Activated B cell treated with CpG ODN at 0.5 μM for 24 hours (primary cell): ENCODE results near the gene DHFR2. TPM values are rescaled to one million over a fixed set of nuclear protein-coding genes. Genes with fewer than 3 reads are reported as not detected.
A peak's percentile ranks its signal among the peaks of the same experiment; 100 is the strongest.

Source experiments
- ATAC-seq: fragments of 200-7000 bp; cut with Tn5 transposase; one replicate; pipeline ENCODE4 v1.10.0; 2021; ENCODE audit warnings: low read depth, mild to moderate bottlenecking, moderate library complexity
- CTCF ChIA-PET: fragments of 350-600 bp; sonication (Branson Sonifier 250); formaldehyde crosslinking; loops from one replicate; lab custom pipeline; 2021; ENCODE audit warnings: antibody characterized with exemption; lab: Charles Lee
- POLR2A ChIA-PET: fragments of 350-600 bp; sonication (Branson Sonifier 250); formaldehyde crosslinking; loops from one replicate; lab custom pipeline; 2021; ENCODE audit warnings: antibody characterized with exemption; lab: Charles Lee
- DNase-seq: peaks from one replicate; pipeline ENCODE4 v3.0.0; 2022
- H3K27ac Mint-ChIP-seq: one replicate; pipeline ENCODE4 v1.8.0; 2020; ENCODE audit warnings: mixed read lengths
- H3K27me3 Mint-ChIP-seq: one replicate; pipeline ENCODE4 v1.8.0; 2021; ENCODE audit warnings: mixed read lengths
- H3K36me3 Mint-ChIP-seq: one replicate; pipeline ENCODE4 v1.8.0; 2021; ENCODE audit warnings: low read depth, mixed read lengths
- H3K4me1 Mint-ChIP-seq: one replicate; pipeline ENCODE4 v1.8.0; 2021; ENCODE audit warnings: mixed read lengths
- H3K4me3 Mint-ChIP-seq: one replicate; pipeline ENCODE4 v1.8.0; 2020; ENCODE audit warnings: mild to moderate bottlenecking, mixed read lengths
- H3K9me3 Mint-ChIP-seq: one replicate; pipeline ENCODE4 v1.8.0; 2020; ENCODE audit warnings: mixed read lengths
- intact Hi-C: fragments of 100-400 bp; cut with micrococcal nuclease; formaldehyde crosslinking; loops from one replicate; pipeline ENCODE4 v1.15.1; 2024
- total RNA-seq: library from RNA; stranded (reverse); gene quantifications from 2 replicates; pipeline ENCODE4 v1.2.3, GENCODE V29; 2022
- TF ChIP-seq, protein P1 (sequence below): fragments of 200-600 bp; IDR thresholded peaks from one replicate; pipeline ENCODE4 v1.8.0; 2022; ENCODE audit warnings: antibody characterized with exemption, mild to moderate bottlenecking

The DHFR2 gene
- total RNA-seq, 1 donor from 2014 or later = 4.3 TPM

DNA sequence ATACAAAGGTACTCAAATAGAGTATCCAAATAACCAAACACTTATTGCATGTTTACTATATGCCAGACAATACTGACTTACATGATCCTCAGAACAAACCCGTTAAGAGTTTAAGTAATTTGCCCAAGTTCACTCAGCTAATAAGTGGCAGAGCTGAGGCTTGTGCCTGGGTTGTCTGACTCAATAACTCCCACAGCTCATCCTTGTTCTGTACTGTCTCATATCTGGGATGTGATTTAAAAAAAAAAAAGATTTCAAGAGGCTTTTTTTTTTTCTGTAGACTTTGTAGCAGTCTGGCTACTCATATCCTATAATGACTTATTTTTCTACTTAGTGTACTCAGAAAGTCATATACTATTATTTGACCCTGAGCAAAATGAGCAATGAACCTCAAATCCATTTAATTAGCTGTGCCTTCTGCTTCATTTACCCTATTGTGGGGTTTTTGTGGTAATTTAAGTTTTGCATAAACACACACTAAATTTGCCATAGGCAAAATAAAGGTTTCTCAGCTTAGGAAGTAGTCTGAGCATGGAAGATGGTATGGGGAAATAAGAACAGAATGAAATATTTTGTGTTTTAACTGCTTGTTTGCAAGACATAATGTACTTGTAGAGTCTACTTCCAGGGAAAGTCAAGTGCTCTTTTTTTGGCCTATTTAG is 3.2 kb upstream of the DHFR2 start:
- Mint-ChIP-seq H3K4me3 (no peak overlapping the region), H3K4me1 (peaks cover 56% of the 10 kb centered on the region), H3K27ac (no peak overlapping the region), H3K27me3 (no peaks in the 10 kb centered on the region), H3K9me3 (no peaks in the 10 kb centered on the region), H3K36me3 (peaks cover 44% of the 10 kb centered on the region)
- DNase-seq (no peak), ATAC-seq (no peak)
- intact Hi-C loops = no loop called here
- POLR2A ChIA-PET = interaction anchor here (0.5 kb wide), 1 partner anchor 73 kb away, joined by 4 read pairs; no protein-coding TSS in a partner anchor
- CTCF ChIA-PET = no interaction called here
- TF ChIP-seq, protein P1, sequence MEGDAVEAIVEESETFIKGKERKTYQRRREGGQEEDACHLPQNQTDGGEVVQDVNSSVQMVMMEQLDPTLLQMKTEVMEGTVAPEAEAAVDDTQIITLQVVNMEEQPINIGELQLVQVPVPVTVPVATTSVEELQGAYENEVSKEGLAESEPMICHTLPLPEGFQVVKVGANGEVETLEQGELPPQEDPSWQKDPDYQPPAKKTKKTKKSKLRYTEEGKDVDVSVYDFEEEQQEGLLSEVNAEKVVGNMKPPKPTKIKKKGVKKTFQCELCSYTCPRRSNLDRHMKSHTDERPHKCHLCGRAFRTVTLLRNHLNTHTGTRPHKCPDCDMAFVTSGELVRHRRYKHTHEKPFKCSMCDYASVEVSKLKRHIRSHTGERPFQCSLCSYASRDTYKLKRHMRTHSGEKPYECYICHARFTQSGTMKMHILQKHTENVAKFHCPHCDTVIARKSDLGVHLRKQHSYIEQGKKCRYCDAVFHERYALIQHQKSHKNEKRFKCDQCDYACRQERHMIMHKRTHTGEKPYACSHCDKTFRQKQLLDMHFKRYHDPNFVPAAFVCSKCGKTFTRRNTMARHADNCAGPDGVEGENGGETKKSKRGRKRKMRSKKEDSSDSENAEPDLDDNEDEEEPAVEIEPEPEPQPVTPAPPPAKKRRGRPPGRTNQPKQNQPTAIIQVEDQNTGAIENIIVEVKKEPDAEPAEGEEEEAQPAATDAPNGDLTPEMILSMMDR = no peak

DNA sequence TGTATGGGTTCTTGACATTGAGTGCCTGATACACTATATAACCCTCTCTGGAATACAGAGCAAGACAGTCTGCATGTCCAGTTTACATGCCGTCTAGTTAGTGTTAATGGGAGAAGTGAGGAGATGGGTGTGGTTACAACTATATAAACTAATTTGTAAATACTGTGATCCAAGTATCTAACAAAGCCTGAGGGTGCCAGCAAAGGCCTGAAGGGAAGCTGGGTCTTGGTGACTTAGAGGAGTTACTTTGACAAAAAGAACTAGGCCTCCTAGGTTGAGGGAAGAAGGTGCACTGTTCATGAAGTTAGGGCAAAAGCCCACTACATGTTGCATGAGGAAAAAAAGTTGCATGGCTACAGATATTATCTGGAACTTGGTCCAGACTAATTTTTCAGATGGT is 2.4 kb upstream of the DHFR2 start:
- Mint-ChIP-seq H3K4me3 (no peak overlapping the region), H3K9me3 (no peaks in the 10 kb centered on the region), H3K36me3 (peaks cover 49% of the 10 kb centered on the region), H3K27me3 (no peaks in the 10 kb centered on the region), H3K4me1 (peaks cover 50% of the 10 kb centered on the region), H3K27ac (no peak overlapping the region)
- TF ChIP-seq, protein P1 = no peak
- intact Hi-C loops = no loop called here
- DNase-seq (no peak), ATAC-seq (no peak)
- CTCF ChIA-PET = no interaction called here
- POLR2A ChIA-PET = no interaction called here

DNA sequence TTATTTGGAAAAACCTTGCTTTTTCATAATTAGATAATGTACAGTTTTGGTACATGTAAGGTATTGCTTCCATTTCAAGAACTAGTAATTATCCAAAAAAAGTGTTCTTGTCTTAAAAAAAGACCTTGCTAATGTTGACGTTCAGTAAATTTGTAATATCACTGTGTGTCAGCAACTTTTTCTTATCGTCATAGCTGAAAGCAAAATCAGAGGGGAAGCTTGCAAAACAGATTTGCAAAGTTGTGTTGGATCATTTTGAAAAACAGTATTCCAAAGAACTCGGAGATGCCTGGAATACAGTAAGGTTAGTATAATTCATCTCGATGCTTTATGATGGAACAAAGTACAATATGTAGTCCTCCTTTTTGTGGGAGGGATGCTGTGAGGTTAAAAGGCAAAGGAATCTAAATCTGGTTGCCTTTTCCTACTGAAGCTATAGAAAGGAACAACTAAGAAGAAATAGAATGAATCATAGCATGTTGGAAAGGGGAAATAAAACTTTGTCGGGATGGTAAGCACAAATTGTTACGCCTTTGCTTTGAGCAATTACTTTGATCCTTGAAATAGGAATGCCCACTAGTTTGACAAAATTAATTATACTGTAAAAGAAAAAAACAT is 1.6 kb upstream of the DHFR2 start:
- ChIA-PET CTCF (no interaction called here), POLR2A (no interaction called here)
- Mint-ChIP-seq H3K27me3 (no peaks in the 10 kb centered on the region), H3K9me3 (no peaks in the 10 kb centered on the region), H3K36me3 (peaks cover 49% of the 10 kb centered on the region), H3K4me3 (peak overlapping the region; percentile 98), H3K27ac (peak overlapping the region; percentile 100), H3K4me1 (peaks cover 47% of the 10 kb centered on the region)
- intact Hi-C loops = no loop called here
- ATAC-seq (no peak), DNase-seq (no peak)
- TF ChIP-seq, protein P1 = no peak

DNA sequence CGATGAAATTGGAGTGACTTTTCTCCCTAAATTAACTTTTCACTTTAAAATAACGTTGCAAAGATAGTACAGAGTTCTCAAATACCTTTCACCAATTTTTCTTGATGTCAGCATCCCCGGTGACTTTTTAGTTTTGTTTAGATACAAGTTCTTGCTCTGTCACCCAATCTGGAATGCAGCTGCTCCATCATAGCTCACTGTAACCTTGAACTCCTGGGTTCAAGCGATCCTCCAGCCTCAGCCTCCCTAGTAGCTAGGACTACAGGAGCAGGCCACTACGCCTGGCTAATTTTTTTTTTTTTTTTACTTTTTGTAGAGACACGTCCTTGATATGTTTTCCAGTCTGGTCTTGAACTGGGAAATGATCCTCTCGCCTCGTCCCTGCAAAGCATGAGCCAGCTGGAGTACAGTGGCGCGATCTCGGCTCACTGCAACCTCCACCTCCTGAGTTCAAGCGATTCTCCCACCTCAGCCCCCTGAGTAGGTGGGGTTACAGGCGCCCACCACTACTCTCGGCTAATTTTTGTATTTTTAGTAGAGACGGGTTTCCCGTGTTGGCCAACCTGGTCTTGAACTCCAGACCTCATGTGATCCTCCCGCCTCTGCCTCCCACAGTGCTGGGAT is 892 bp upstream of the DHFR2 start:
- Mint-ChIP-seq H3K4me1 (peaks cover 42% of the 10 kb centered on the region), H3K27me3 (no peaks in the 10 kb centered on the region), H3K36me3 (peaks cover 44% of the 10 kb centered on the region), H3K27ac (peak overlapping the region; percentile 100), H3K4me3 (peak overlapping the region; percentile 98), H3K9me3 (no peaks in the 10 kb centered on the region)
- no peak for ATAC-seq
- intact Hi-C loops = loop anchor here (2.0 kb wide), 1 partner anchor 27 kb away; no protein-coding TSS in a partner anchor
- CTCF ChIA-PET = interaction anchor here (1.8 kb wide), 1 partner anchor 59 kb away, joined by 13 read pairs; no protein-coding TSS in a partner anchor
- POLR2A ChIA-PET = interaction anchor here (1.1 to 2.0 kb wide), 3 partner anchors 13 to 84 kb away, joined by 5 to 16 read pairs (median 5); partner anchors contain the start of gene ARL13B
- TF ChIP-seq, protein P1 = no peak
- DNase-seq = no peak

DNA sequence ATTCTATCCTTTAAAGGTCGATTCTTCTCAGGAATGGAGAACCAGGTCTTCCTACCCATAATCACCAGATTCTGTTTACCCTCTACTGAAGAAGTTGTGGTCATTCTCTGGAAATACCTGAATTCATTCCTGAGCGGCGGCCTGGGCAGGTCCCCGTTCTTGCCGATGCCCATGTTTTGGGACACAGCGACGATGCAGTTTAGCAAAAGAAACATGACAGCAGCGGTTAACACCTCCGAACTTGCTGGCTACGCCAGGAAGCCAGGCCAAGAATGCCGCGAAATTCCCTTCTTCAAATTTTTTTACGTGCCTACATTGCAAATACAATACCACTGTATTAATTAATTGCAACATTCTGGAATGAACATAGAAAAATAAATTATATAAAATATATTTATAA is 1.4 kb downstream of the DHFR2 start:
- no peak overlapping the region for H3K4me3 Mint-ChIP-seq
- ATAC-seq (no peak), DNase-seq (no peak)
- intact Hi-C loops = no loop called here
- ChIA-PET CTCF (no interaction called here), POLR2A (no interaction called here)
- TF ChIP-seq, protein P1 = no peak
- peaks cover 38% of the 10 kb centered on the region for H3K4me1 Mint-ChIP-seq
- no peaks in the 10 kb centered on the region for H3K27me3 Mint-ChIP-seq
- H3K27ac Mint-ChIP-seq = no peak overlapping the region
- peaks cover 30% of the 10 kb centered on the region for H3K36me3 Mint-ChIP-seq
- no peaks in the 10 kb centered on the region for H3K9me3 Mint-ChIP-seq
